Liver (tissue), 8 donors: Measurements from ENCODE around the gene RMP24.

ENCODE experiments used
- DNase-seq: peaks from one replicate; pipeline ENCODE4 v3.0.0-alpha.2; 2017; ENCODE audit warnings: low spot score
- H3K27ac ChIP-seq, 2 donors: one replicate each; pipeline ENCODE4 v1.7.0; 2013; ENCODE audit warnings: inconsistent platforms in 2 of 2, low read length in 2 of 2, control low read depth in 1 of 2, low read depth in 1 of 2, mild to moderate bottlenecking in 1 of 2
- H3K27me3 ChIP-seq, 4 donors: one replicate each; pipeline versions ENCODE4 v1.6.1 to v1.7.0; 2013; ENCODE audit warnings: low read length in 3 of 4, inconsistent platforms in 1 of 4, mild to moderate bottlenecking in 1 of 4, moderate library complexity in 1 of 4; ENCODE audit not compliant: control insufficient read depth in 4 of 4, insufficient read depth in 4 of 4
- H3K36me3 ChIP-seq, 4 donors: one replicate each; pipeline versions ENCODE4 v1.6.1 to v1.7.0; 2013; ENCODE audit warnings: low read length in 3 of 4, mild to moderate bottlenecking in 3 of 4, low read depth in 1 of 4, moderate library complexity in 1 of 4; ENCODE audit not compliant: control insufficient read depth in 4 of 4, insufficient read depth in 3 of 4
- H3K4me1 ChIP-seq, 4 donors: one replicate each; pipeline versions ENCODE4 v1.6.1 to v1.7.0; 2013; ENCODE audit warnings: low read length in 3 of 4, mild to moderate bottlenecking in 3 of 4, moderate library complexity in 1 of 4; ENCODE audit not compliant: control insufficient read depth in 4 of 4, insufficient read depth in 4 of 4
- H3K4me3 ChIP-seq, 3 donors: one replicate each; pipeline versions ENCODE4 v1.6.1 to v1.7.0; 2013; ENCODE audit warnings: low read length in 3 of 3, control low read depth in 1 of 3, low read depth in 1 of 3, mild to moderate bottlenecking in 1 of 3
- H3K9ac ChIP-seq, 2 donors: one replicate each; pipeline ENCODE4 v1.7.0; 2013; ENCODE audit warnings: low read length in 2 of 2, mild to moderate bottlenecking in 2 of 2, moderate library complexity in 2 of 2, control low read depth in 1 of 2, low read depth in 1 of 2
- H3K9me3 ChIP-seq, 4 donors: one replicate each; pipeline versions ENCODE4 v1.6.1 to v1.7.0; 2013; ENCODE audit warnings: low read length in 3 of 4; ENCODE audit not compliant: control insufficient read depth in 4 of 4
- ATF3 ChIP-seq: IDR thresholded peaks from 2 replicates; pipeline ENCODE4 v1.6.1; 2016; ENCODE audit warnings: antibody characterized with exemption
- CTCF ChIP-seq: fragments of 150-350 bp; IDR thresholded peaks from 2 replicates; pipeline ENCODE4 v1.5.1; 2017; ENCODE audit warnings: improper control_type of control experiment, low read depth, low read length; ENCODE audit not compliant: missing input control
- EGR1 ChIP-seq, 2 donors: IDR thresholded peaks; 2 replicates each; pipeline ENCODE4 v1.6.1; 2016 to 2018; ENCODE audit warnings: antibody characterized with exemption in 2 of 2, low read depth in 2 of 2
- FOXA1 ChIP-seq: IDR thresholded peaks from 2 replicates; pipeline ENCODE4 v1.6.1; 2016; ENCODE audit warnings: antibody characterized with exemption
- FOXA2 ChIP-seq: IDR thresholded peaks from 2 replicates; pipeline ENCODE4 v1.6.1; 2016; ENCODE audit warnings: antibody characterized with exemption
- GABPA ChIP-seq, 2 donors: IDR thresholded peaks in 1 of 2; conservative IDR thresholded peaks in 1 of 2; 2 replicates each; pipeline ENCODE4 v1.6.1; 2016; ENCODE audit warnings: antibody characterized with exemption in 2 of 2, mild to moderate bottlenecking in 1 of 2, moderate library complexity in 1 of 2
- HNF4A ChIP-seq, 2 donors: conservative IDR thresholded peaks; 2 replicates each; pipeline ENCODE4 v1.6.1; 2016; ENCODE audit warnings: antibody characterized with exemption in 2 of 2, mild to moderate bottlenecking in 2 of 2
- HNF4G ChIP-seq: IDR thresholded peaks from 2 replicates; pipeline ENCODE4 v1.6.1; 2016; ENCODE audit warnings: antibody characterized with exemption
- JUND ChIP-seq, 2 donors: IDR thresholded peaks; 2 replicates each; pipeline ENCODE4 v1.6.1; 2016; ENCODE audit warnings: antibody characterized with exemption in 2 of 2
- MAX ChIP-seq: IDR thresholded peaks from 2 replicates; pipeline ENCODE4 v1.6.1; 2016; ENCODE audit warnings: antibody characterized with exemption
- NR2F2 ChIP-seq: IDR thresholded peaks from 2 replicates; pipeline ENCODE4 v1.6.1; 2016; ENCODE audit warnings: antibody characterized with exemption
- RAD21 ChIP-seq, 2 donors: IDR thresholded peaks; 2 replicates each; pipeline ENCODE4 v1.6.1; 2016; ENCODE audit warnings: antibody characterized with exemption in 2 of 2, mild to moderate bottlenecking in 2 of 2
- REST ChIP-seq: IDR thresholded peaks from 2 replicates; pipeline ENCODE4 v1.6.1; 2016; ENCODE audit warnings: antibody characterized with exemption, mild to moderate bottlenecking
- RXRA ChIP-seq, 2 donors: IDR thresholded peaks; 2 replicates each; pipeline ENCODE4 v1.6.1; 2017 to 2018; ENCODE audit warnings: antibody characterized with exemption in 2 of 2, mild to moderate bottlenecking in 1 of 2
- SP1 ChIP-seq: IDR thresholded peaks from 2 replicates; pipeline ENCODE4 v1.6.1; 2018; ENCODE audit warnings: antibody characterized with exemption, mild to moderate bottlenecking
- TAF1 ChIP-seq: conservative IDR thresholded peaks from 2 replicates; pipeline ENCODE4 v1.6.1; 2016; ENCODE audit warnings: antibody characterized with exemption, mild to moderate bottlenecking
- YY1 ChIP-seq: IDR thresholded peaks from 2 replicates; pipeline ENCODE4 v1.6.1; 2016; ENCODE audit warnings: antibody characterized with exemption, mild to moderate bottlenecking
- ZBTB33 ChIP-seq: IDR thresholded peaks from 2 replicates; pipeline ENCODE4 v1.6.1; 2016; ENCODE audit warnings: antibody characterized with exemption
- WGBS: extraction: QIAGEN DNeasy Blood & Tissue Kit; methylation state at CpG from one replicate; pipeline ENCODE4 v1.1.7; 2013; 5-methylcytosine and 5-hydroxymethylcytosine counted together
- donor health status: healthy.
- donor health status: healthy.
- donor health status: healthy.
- donor health status: healthy.
- donor health status: healthy.

The RMP24 gene

GRCh38 chr18:36015629-36016028, 43.1 kb downstream of the RMP24 start:
- no peaks in the 10 kb centered on the region for H3K4me1 ChIP-seq
- H3K9me3 ChIP-seq: no peaks in the 10 kb centered on the region
- no peak overlapping the region for H3K4me3 ChIP-seq
- no peaks in the 10 kb centered on the region for H3K36me3 ChIP-seq
- no peak overlapping the region for H3K27ac ChIP-seq
- WGBS: 92% methylated on average over 3 of the region's 3 CpGs
- H3K9ac ChIP-seq: no peak overlapping the region
- DNase-seq: no peak
- no peaks in the 10 kb centered on the region for H3K27me3 ChIP-seq
- TF ChIP-seq HNF4A (conservative IDR thresholded peaks at IDR 0.05): no peak
- TF ChIP-seq RXRA (IDR thresholded peaks at IDR 0.05): no peak
- TF ChIP-seq ZBTB33: no peak
- no peak for TF ChIP-seq GABPA (IDR thresholded peaks at IDR 0.05 in 1 of 2, conservative IDR thresholded peaks at IDR 0.05 in 1 of 2)
- no peak for TF ChIP-seq TAF1
- no peak for TF ChIP-seq YY1
- TF ChIP-seq CTCF: no peak
- TF ChIP-seq FOXA2: no peak
- no peak for TF ChIP-seq HNF4G
- TF ChIP-seq REST: no peak
- no peak for TF ChIP-seq RAD21 (IDR thresholded peaks at IDR 0.05)
- no peak for TF ChIP-seq ATF3
- TF ChIP-seq EGR1 (IDR thresholded peaks at IDR 0.05; ENCODE audit: low read depth in 2 of 2): no peak

- H3K4me1 ChIP-seq: no peaks in the 10 kb centered on the region
- H3K4me3 ChIP-seq: no peak overlapping the region
- no peaks in the 10 kb centered on the region for H3K27me3 ChIP-seq
- no peak for DNase-seq
- WGBS: 88% methylated on average over 2 of the region's 2 CpGs
- no peaks in the 10 kb centered on the region for H3K9me3 ChIP-seq
- no peaks in the 10 kb centered on the region for H3K36me3 ChIP-seq
- no peak overlapping the region for H3K27ac ChIP-seq
- H3K9ac ChIP-seq: no peak overlapping the region
- TF ChIP-seq REST (no peak), ZBTB33 (no peak), HNF4A (conservative IDR thresholded peaks at IDR 0.05) (no peak), JUND (IDR thresholded peaks at IDR 0.05) (no peak), RAD21 (IDR thresholded peaks at IDR 0.05) (no peak), ATF3 (no peak), RXRA (IDR thresholded peaks at IDR 0.05) (no peak), FOXA1 (no peak), TAF1 (no peak), EGR1 (IDR thresholded peaks at IDR 0.05; ENCODE audit: low read depth in 2 of 2) (no peak), HNF4G (no peak), MAX (no peak), FOXA2 (no peak), SP1 (no peak), GABPA (IDR thresholded peaks at IDR 0.05 in 1 of 2, conservative IDR thresholded peaks at IDR 0.05 in 1 of 2) (no peak), NR2F2 (no peak), YY1 (no peak)
Measured at GRCh38 chr18:36017232-36017631, 44.8 kb downstream of the RMP24 start.
